Endothelial cell of umbilical vein (primary cell): ENCODE measurements around the gene RNU1-2. TPM values are rescaled to one million over a fixed set of nuclear protein-coding genes. Genes with fewer than 3 reads are reported as not detected.
A peak's percentile ranks its signal among the peaks of the same experiment; 100 is the strongest.

Experiments used
- BruUV-seq: library from RNA; stranded (reverse); fragments of 400-500 nt; replicated peaks from 2 replicates; lab custom pipeline; 2021; lab: Mats Ljungman, UMichigan
- CTCF ChIA-PET: fragments of 300-600, 350-600 bp; sonication (Branson Sonifier 250); formaldehyde crosslinking; loops from one replicate; lab custom pipeline; 2021; ENCODE audit warnings: antibody characterized with exemption, inconsistent platforms; lab: Charles Lee
- POLR2A ChIA-PET: fragments of 300-600, 350-600 bp; sonication (Branson Sonifier 250); formaldehyde crosslinking; loops from one replicate; lab custom pipeline; 2021; ENCODE audit warnings: antibody characterized with exemption, inconsistent platforms; lab: Charles Lee
- DNase-seq: peaks from one replicate; pipeline ENCODE4 v3.0.0-alpha.2; 2011; ENCODE audit warnings: low read depth, low spot score
- FAIRE-seq: peaks from 2 replicates; lab custom pipeline; 2011; peaks lifted over from hg19 to GRCh38; lab: Jason Lieb, UNC
- H2AFZ ChIP-seq: 2 replicates; pipeline ENCODE4 v1.6.0; 2012; ENCODE audit warnings: low read depth, low read length, control low read depth, inconsistent platforms
- H3K27ac ChIP-seq: 2 replicates; pipeline ENCODE4 v1.5.1; 2011; ENCODE audit warnings: low read depth, mild to moderate bottlenecking, control low read depth, low read length, moderate library complexity; ENCODE audit not compliant: insufficient read depth
- H3K27me3 ChIP-seq, 2 experiments: 2 replicates each; pipeline versions ENCODE4 v1.6.0 to v1.6.1; 2011; ENCODE audit warnings: low read length in 2 of 2, mixed read lengths in 1 of 2; ENCODE audit not compliant: control insufficient read depth in 2 of 2, insufficient read depth in 2 of 2
- H3K36me3 ChIP-seq, 2 experiments: 2 replicates in 1 of 2; 3 replicates in 1 of 2; pipeline ENCODE4 v1.5.1; 2011; ENCODE audit warnings: low read length in 2 of 2, mild to moderate bottlenecking in 1 of 2, moderate library complexity in 1 of 2; ENCODE audit not compliant: control insufficient read depth in 2 of 2, insufficient read depth in 2 of 2; ENCODE audit errors: extremely low read depth in 1 of 2
- H3K4me1 ChIP-seq: 3 replicates; pipeline ENCODE4 v1.5.1; 2011; ENCODE audit warnings: mild to moderate bottlenecking, low read length; ENCODE audit not compliant: control insufficient read depth, insufficient read depth; ENCODE audit errors: extremely low read depth
- H3K4me2 ChIP-seq: 2 replicates; pipeline ENCODE4 v1.6.1; 2011; ENCODE audit warnings: low read length, control low read depth, mixed read lengths; ENCODE audit not compliant: insufficient read depth
- H3K4me3 ChIP-seq, 3 experiments: fragments of 200-600 bp in 1 of 3; sonication (generic), shearing (Covaris generic) in 1 of 3; replicated peaks in 1 of 3; 2 replicates each; pipeline ENCODE4 v1.5.1; 2011 to 2016; ENCODE audit warnings: control low read depth in 3 of 3, low read length in 3 of 3, mild to moderate bottlenecking in 2 of 3, inconsistent platforms in 1 of 3, low read depth in 1 of 3, moderate library complexity in 1 of 3; ENCODE audit not compliant: insufficient read depth in 1 of 3
- H3K79me2 ChIP-seq: 2 replicates; pipeline ENCODE4 v1.6.0; 2012; ENCODE audit warnings: low read length, inconsistent platforms; ENCODE audit not compliant: control insufficient read depth, insufficient read depth
- H3K9ac ChIP-seq: replicated peaks from 2 replicates; pipeline ENCODE3; 2011; ENCODE audit warnings: low read length, control low read depth; ENCODE audit not compliant: insufficient read depth; ENCODE audit errors: extremely low read depth
- H3K9me1 ChIP-seq: replicated peaks from 3 replicates; pipeline ENCODE4 v1.6.0; 2011; ENCODE audit warnings: mild to moderate bottlenecking, low read length; ENCODE audit not compliant: control insufficient read depth, insufficient read depth; ENCODE audit errors: extremely low read depth
- H3K9me3 ChIP-seq: replicated peaks from 2 replicates; pipeline ENCODE4 v1.5.1; 2012; ENCODE audit warnings: low read length, inconsistent platforms; ENCODE audit not compliant: control insufficient read depth, insufficient read depth
- H4K20me1 ChIP-seq: replicated peaks from 2 replicates; pipeline ENCODE3; 2011; ENCODE audit warnings: mild to moderate bottlenecking, low read length; ENCODE audit not compliant: control insufficient read depth, insufficient read depth; ENCODE audit errors: extremely low read depth
- EZH2 ChIP-seq: IDR thresholded peaks from 2 replicates; pipeline ENCODE4 v1.6.1; 2012; ENCODE audit warnings: borderline replicate concordance, low read depth, mild to moderate bottlenecking, moderate library complexity, low read length, inconsistent platforms; ENCODE audit not compliant: severe bottlenecking
- FOS ChIP-seq: IDR thresholded peaks from 2 replicates; pipeline ENCODE4 v1.6.1; 2011; ENCODE audit warnings: mild to moderate bottlenecking, low read length, moderate library complexity, borderline replicate concordance; ENCODE audit not compliant: insufficient read depth
- GATA2 ChIP-seq: IDR thresholded peaks from 2 replicates; pipeline ENCODE4 v1.7.0; 2011; ENCODE audit warnings: low read depth, mild to moderate bottlenecking, moderate library complexity, mixed read lengths, low read length; ENCODE audit not compliant: insufficient read length, insufficient read depth
- JUN ChIP-seq: IDR thresholded peaks from 2 replicates; pipeline ENCODE4 v1.6.1; 2011; ENCODE audit warnings: borderline replicate concordance, low read depth; ENCODE audit not compliant: insufficient read length, insufficient read depth
- MAX ChIP-seq: IDR thresholded peaks from 2 replicates; pipeline ENCODE4 v1.6.1; 2011; ENCODE audit not compliant: insufficient read depth, insufficient read length
- MYC ChIP-seq: IDR thresholded peaks from one replicate; pipeline ENCODE4 v1.6.1; 2011; ENCODE audit warnings: mild to moderate bottlenecking, low read depth, low read length
- POLR2A ChIP-seq: IDR thresholded peaks from 2 replicates; pipeline ENCODE4 v1.6.1; 2012; ENCODE audit warnings: low read depth, mild to moderate bottlenecking, control low read depth, low read length
- dilution Hi-C: fragments of 300-500 bp; cut with MboI; formaldehyde crosslinking; loops from one replicate; pipeline ENCODE4 v1.15.0; 2019; ENCODE audit warnings: low sequenced_read_pairs; ENCODE audit not compliant: extremely low pct_ligation_motif_present
- intact Hi-C: fragments of 100-400 bp; cut with micrococcal nuclease; formaldehyde crosslinking; loops from one replicate; pipeline ENCODE4 v1.10.0; 2022
- polyA plus RNA-seq, 4 experiments: library from polyadenylated mRNA; depleted of rRNA in 3 of 4; stranded (reverse) in 3 of 4; unstranded in 1 of 4; fragments of >200 nt; gene quantifications; 2 replicates each; pipeline versions ENCODE4 v1.2.1 to v1.2.3, GENCODE V29; 2011 to 2012; ENCODE audit warnings: missing spikeins in 1 of 4
- total RNA-seq: library from RNA; stranded (reverse); gene quantifications from 2 replicates; pipeline ENCODE4 v1.2.3, GENCODE V29; 2021
- TF ChIP-seq, protein P1 (sequence below), 2 donors: IDR thresholded peaks; 1 replicate in 1 of 2; 2 replicates in 1 of 2; pipeline ENCODE4 v1.5.1; 2011; ENCODE audit warnings: low read length in 2 of 2, mild to moderate bottlenecking in 2 of 2, moderate library complexity in 2 of 2, control low read depth in 1 of 2, inconsistent platforms in 1 of 2, low read depth in 1 of 2; ENCODE audit not compliant: insufficient read depth in 1 of 2; ENCODE audit errors: extremely low read depth in 1 of 2

RNU1-2 gene
- total and polyA plus RNA-seq, 2 donors (not counting 3 experiments of a cell fraction or from before 2014, with no cell fraction given), result 206 to 1,319 TPM

GRCh38 chr1:16921391-16922185 is 25.8 kb downstream of the RNU1-2 start, which contains the start of gene CROCC:
CROCC (plus strand) TSS chr1:16921931; CDS start chr1:16922019, 88 bp downstream.
- no peaks in the 10 kb centered on the region for H3K27me3 ChIP-seq
- DNase-seq (peak; percentile 56), FAIRE-seq (peak; percentile 92)
- H4K20me1 ChIP-seq, result no peaks in the 10 kb centered on the region
- dilution Hi-C loops, result no loop called here
- BruUV-seq, result no TSS peak
- no peaks in the 10 kb centered on the region for H3K36me3 ChIP-seq
- TF ChIP-seq POLR2A (no peak), EZH2 (no peak), GATA2 (no peak), FOS (no peak), JUN (no peak), MYC (no peak), MAX (peak; percentile 56)
- TF ChIP-seq, protein P1, sequence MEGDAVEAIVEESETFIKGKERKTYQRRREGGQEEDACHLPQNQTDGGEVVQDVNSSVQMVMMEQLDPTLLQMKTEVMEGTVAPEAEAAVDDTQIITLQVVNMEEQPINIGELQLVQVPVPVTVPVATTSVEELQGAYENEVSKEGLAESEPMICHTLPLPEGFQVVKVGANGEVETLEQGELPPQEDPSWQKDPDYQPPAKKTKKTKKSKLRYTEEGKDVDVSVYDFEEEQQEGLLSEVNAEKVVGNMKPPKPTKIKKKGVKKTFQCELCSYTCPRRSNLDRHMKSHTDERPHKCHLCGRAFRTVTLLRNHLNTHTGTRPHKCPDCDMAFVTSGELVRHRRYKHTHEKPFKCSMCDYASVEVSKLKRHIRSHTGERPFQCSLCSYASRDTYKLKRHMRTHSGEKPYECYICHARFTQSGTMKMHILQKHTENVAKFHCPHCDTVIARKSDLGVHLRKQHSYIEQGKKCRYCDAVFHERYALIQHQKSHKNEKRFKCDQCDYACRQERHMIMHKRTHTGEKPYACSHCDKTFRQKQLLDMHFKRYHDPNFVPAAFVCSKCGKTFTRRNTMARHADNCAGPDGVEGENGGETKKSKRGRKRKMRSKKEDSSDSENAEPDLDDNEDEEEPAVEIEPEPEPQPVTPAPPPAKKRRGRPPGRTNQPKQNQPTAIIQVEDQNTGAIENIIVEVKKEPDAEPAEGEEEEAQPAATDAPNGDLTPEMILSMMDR (IDR thresholded peaks at IDR 0.05; ENCODE audit: extremely low read depth in 1 of 2, insufficient read depth in 1 of 2, low read depth in 1 of 2, low read length in 2 of 2), result no peak
- peaks cover 7% of the 10 kb centered on the region for H3K4me1 ChIP-seq
- no peaks in the 10 kb centered on the region for H3K9me3 ChIP-seq
- no peak within 1 kb of the TSS for H3K9ac ChIP-seq
- POLR2A ChIA-PET, result interaction anchor here (0.6 to 1.1 kb wide), 2 partner anchors 16 to 429 kb away, joined by 3 to 5 read pairs; no protein-coding TSS in a partner anchor
- H3K4me3 ChIP-seq, result no peak within 1 kb of the TSS
- no peak within 1 kb of the TSS for H3K27ac ChIP-seq
- peak within 1 kb of the TSS; percentile 89 for H2AFZ ChIP-seq
- peak within 1 kb of the TSS; percentile 3 for H3K4me2 ChIP-seq
- no peaks in the 10 kb centered on the region for H3K9me1 ChIP-seq
- intact Hi-C loops, result no loop called here
- no peaks in the 10 kb centered on the region for H3K79me2 ChIP-seq
- CTCF ChIA-PET, result interaction anchor here (0.6 to 1.2 kb wide), 3 partner anchors 26 to 301 kb away, joined by 3 read pairs; no protein-coding TSS in a partner anchor
